UCSD-AML1 (cell line): Measurements from ENCODE around the gene PRKAR1B.
"Not testable (repeated sequence)": the region's sequence is repeated elsewhere in the genome, so short reads cannot be mapped to it uniquely, and the experiment has no call there.

Experiments
- DNase-seq: peaks from one replicate; lab custom pipeline; 2025; ENCODE audit not compliant: unreplicated experiment; lab: John Stamatoyannopoulos, UW

PRKAR1B gene

GRCh38 chr7:757741-758163 lies 30.7 kb upstream of the PRKAR1B start:
- peak; percentile 40 for DNase-seq

GRCh38 chr7:756928-757560 lies 30.0 kb upstream of the PRKAR1B start:
- DNase-seq: no peak

- DNase-seq: no peak
Observed at GRCh38 chr7:756231-756927, 29.3 kb upstream of the PRKAR1B start.

- DNase-seq: no peak
Observed at GRCh38 chr7:755413-755805, 28.3 kb upstream of the PRKAR1B start.

- no peak for DNase-seq
Observed at GRCh38 chr7:754531-755412, 27.7 kb upstream of the PRKAR1B start.

- no peak for DNase-seq
Observed at GRCh38 chr7:753190-753589, 26.1 kb upstream of the PRKAR1B start.

GRCh38 chr7:752256-752655 lies 25.2 kb upstream of the PRKAR1B start:
- not testable (repeated sequence) for DNase-seq

GRCh38 chr7:751826-752225 lies 24.7 kb upstream of the PRKAR1B start:
- no peak for DNase-seq

GRCh38 chr7:750111-750905 lies 23.2 kb upstream of the PRKAR1B start:
- no peak for DNase-seq

- DNase-seq: no peak
Observed at GRCh38 chr7:749140-749551, 22.1 kb upstream of the PRKAR1B start.

GRCh38 chr7:748446-748845 lies 21.4 kb upstream of the PRKAR1B start:
- DNase-seq: no peak

- DNase-seq: no peak
Observed at GRCh38 chr7:747186-747585, 20.1 kb upstream of the PRKAR1B start.

GRCh38 chr7:746155-747061 lies 19.3 kb upstream of the PRKAR1B start:
- no peak for DNase-seq

GRCh38 chr7:745431-746154 lies 18.5 kb upstream of the PRKAR1B start:
- no peak for DNase-seq

- no peak for DNase-seq
Observed at GRCh38 chr7:744854-745430, 17.9 kb upstream of the PRKAR1B start.

GRCh38 chr7:744128-744520 lies 17.0 kb upstream of the PRKAR1B start:
- DNase-seq: not testable (repeated sequence)

GRCh38 chr7:743341-744127 lies 16.5 kb upstream of the PRKAR1B start:
- not testable (repeated sequence) for DNase-seq

GRCh38 chr7:742791-743190 lies 15.7 kb upstream of the PRKAR1B start:
- no peak for DNase-seq
